WTC11 (cell line): ENCODE results near the gene MYOM1. TPM values are rescaled to one million over a fixed set of nuclear protein-coding genes. Genes with fewer than 3 reads are reported as not detected.

Experiments used
- ATAC-seq: fragments of 200-7000 bp; cut with Tn5 transposase; 2 replicates; pipeline ENCODE4 v1.10.0; 2021; ENCODE audit warnings: mild to moderate bottlenecking, moderate library complexity
- CTCF ChIA-PET: fragments of 300-600 bp; sonication (Branson Sonifier 250); formaldehyde crosslinking; loops from one replicate; lab custom pipeline; 2021; ENCODE audit warnings: antibody characterized with exemption; lab: Charles Lee
- POLR2A ChIA-PET: fragments of 350-600 bp; sonication (Branson Sonifier 250); formaldehyde crosslinking; loops from one replicate; lab custom pipeline; 2021; ENCODE audit warnings: antibody characterized with exemption; lab: Charles Lee
- DNase-seq: peaks from one replicate; pipeline ENCODE4 v3.0.0; 2021; ENCODE audit warnings: low spot score
- H3K27ac Mint-ChIP-seq: 2 replicates; pipeline ENCODE4 v1.8.0; 2021; ENCODE audit warnings: mixed read lengths
- H3K27me3 Mint-ChIP-seq: 2 replicates; pipeline ENCODE4 v1.8.0; 2021; ENCODE audit warnings: low read depth, mild to moderate bottlenecking, moderate library complexity, mixed read lengths
- H3K36me3 Mint-ChIP-seq: 2 replicates; pipeline ENCODE4 v1.8.0; 2021; ENCODE audit warnings: mixed read lengths
- H3K4me1 Mint-ChIP-seq: 2 replicates; pipeline ENCODE4 v1.8.0; 2022; ENCODE audit warnings: mixed read lengths
- H3K4me3 Mint-ChIP-seq: 2 replicates; pipeline ENCODE4 v1.8.0; 2021; ENCODE audit warnings: mild to moderate bottlenecking, moderate library complexity, mixed read lengths
- H3K9me3 Mint-ChIP-seq: 2 replicates; pipeline ENCODE4 v1.8.0; 2021; ENCODE audit warnings: mixed read lengths
- ATF2 ChIP-seq: sonication (generic); formaldehyde crosslinking; IDR thresholded peaks from 2 replicates; pipeline ENCODE4 v1.8.1; 2022; ENCODE audit warnings: low read depth, missing genetic modification reagents, borderline replicate concordance
- ERG ChIP-seq: fragments of 250-450 bp; sonication (Bioruptor Pico); IDR thresholded peaks from 2 replicates; pipeline ENCODE4 v1.8.0; 2021; ENCODE audit warnings: mild to moderate bottlenecking
- KAT7 ChIP-seq: sonication (generic); formaldehyde crosslinking; IDR thresholded peaks from 2 replicates; pipeline ENCODE4 v1.8.1; 2023; ENCODE audit warnings: missing genetic modification reagents, mild to moderate bottlenecking, borderline replicate concordance
- MLX ChIP-seq: sonication (generic); formaldehyde crosslinking; IDR thresholded peaks from 2 replicates; pipeline ENCODE4 v1.8.1; 2023; ENCODE audit warnings: mild to moderate bottlenecking, missing genetic modification reagents, moderate library complexity
- MYBL2 ChIP-seq: sonication (generic); formaldehyde crosslinking; IDR thresholded peaks from 2 replicates; pipeline ENCODE4 v1.8.1; 2023; ENCODE audit warnings: mild to moderate bottlenecking, moderate library complexity, missing genetic modification reagents
- NFYB ChIP-seq: sonication (generic); formaldehyde crosslinking; conservative IDR thresholded peaks from 2 replicates; pipeline ENCODE4 v1.8.0; 2022; ENCODE audit warnings: low read depth, missing genetic modification reagents
- NR3C1 ChIP-seq: sonication (generic); formaldehyde crosslinking; conservative IDR thresholded peaks from 2 replicates; pipeline ENCODE4 v1.8.1; 2023; ENCODE audit warnings: low read depth, mild to moderate bottlenecking, missing genetic modification reagents
- ZNF121 ChIP-seq: sonication (generic); formaldehyde crosslinking; IDR thresholded peaks from 2 replicates; pipeline ENCODE4 v1.8.0; 2023; ENCODE audit warnings: missing genetic modification reagents
- ZNF232 ChIP-seq: sonication (generic); formaldehyde crosslinking; IDR thresholded peaks from 2 replicates; pipeline ENCODE4 v1.8.0; 2022; ENCODE audit warnings: mild to moderate bottlenecking, missing genetic modification reagents
- ZNF671 ChIP-seq: fragments of 250-450 bp; sonication (Bioruptor Pico); IDR thresholded peaks from 2 replicates; pipeline ENCODE4 v1.8.0; 2021; ENCODE audit warnings: mild to moderate bottlenecking
- total RNA-seq: library from RNA; stranded (reverse); gene quantifications from 3 replicates; pipeline ENCODE4 v1.2.3, GENCODE V29; 2021
- TF ChIP-seq, protein P1 (sequence below): fragments of 250-450 bp; sonication (Bioruptor Pico); IDR thresholded peaks from 2 replicates; pipeline ENCODE4 v1.9.0; 2021; ENCODE audit warnings: moderate library complexity, mild to moderate bottlenecking, inconsistent platforms, borderline replicate concordance
- TF ChIP-seq, protein P2 (sequence below): sonication (generic); formaldehyde crosslinking; IDR thresholded peaks from 2 replicates; pipeline ENCODE4 v1.8.1; 2022; ENCODE audit warnings: mild to moderate bottlenecking, moderate library complexity, missing genetic modification reagents
- TF ChIP-seq, protein P3 (sequence below): sonication (generic); formaldehyde crosslinking; IDR thresholded peaks from 2 replicates; pipeline ENCODE4 v1.8.0; 2022; ENCODE audit warnings: missing genetic modification reagents
- TF ChIP-seq, protein P4 (sequence below): sonication (generic); formaldehyde crosslinking; IDR thresholded peaks from 2 replicates; pipeline ENCODE4 v1.8.0; 2023; ENCODE audit warnings: missing genetic modification reagents
- TF ChIP-seq, protein P5 (sequence below): sonication (generic); formaldehyde crosslinking; IDR thresholded peaks from 2 replicates; pipeline ENCODE4 v1.8.1; 2023; ENCODE audit warnings: mild to moderate bottlenecking, missing genetic modification reagents, moderate library complexity

MYOM1 gene
- total RNA-seq, 1 experiment from 2014 or later, result 0.35 TPM

DNA sequence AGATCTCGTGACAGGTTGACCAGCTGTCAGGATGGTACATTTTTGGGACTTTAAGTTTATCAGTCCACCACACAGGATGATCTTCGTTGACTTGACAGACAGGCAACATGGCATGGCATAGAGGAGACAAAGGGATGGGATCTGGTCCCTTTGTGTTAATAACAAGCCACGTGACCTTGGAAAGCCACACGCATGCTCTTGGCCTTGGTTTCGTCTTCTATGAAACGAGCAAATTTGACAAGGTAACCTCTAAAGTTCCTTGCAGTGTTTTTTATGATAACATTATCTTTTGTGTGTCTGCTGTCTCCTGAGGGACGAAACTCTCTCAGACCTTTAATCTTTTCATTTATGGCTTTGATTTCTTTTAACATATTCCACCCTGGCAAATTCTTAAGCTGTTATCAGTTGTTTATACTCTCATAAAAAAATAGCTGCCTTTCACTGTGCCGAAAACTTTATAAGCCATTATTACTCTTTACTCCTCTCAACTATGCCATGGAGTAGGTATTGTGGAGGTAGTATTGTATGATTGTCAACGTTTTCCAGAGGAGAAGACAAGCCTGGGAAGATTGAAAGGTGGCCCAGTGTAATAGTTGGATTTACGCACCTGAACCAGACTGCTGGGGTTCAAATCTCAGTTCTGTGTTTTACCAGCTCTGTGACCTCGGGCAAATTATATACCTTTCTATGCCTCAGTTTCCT is 81.3 kb downstream of the MYOM1 start:
- H3K9me3 Mint-ChIP-seq, result peaks cover 10% of the 10 kb centered on the region
- no peaks in the 10 kb centered on the region; the same call in 1 of the 2 replicates for H3K36me3 Mint-ChIP-seq
- no peaks in the 10 kb centered on the region for H3K27me3 Mint-ChIP-seq
- ChIA-PET POLR2A (no interaction called here), CTCF (interaction anchor here (1.0 to 2.7 kb wide), 2 partner anchors 9 to 13 kb away, joined by 7 to 13 read pairs; no protein-coding TSS in a partner anchor)
- no peaks in the 10 kb centered on the region for H3K4me1 Mint-ChIP-seq
- no peak overlapping the region for H3K4me3 Mint-ChIP-seq
- no peak for TF ChIP-seq NFYB (CRISPR knock-in tag)
- no peak for TF ChIP-seq MYBL2 (CRISPR knock-in tag)
- no peak for TF ChIP-seq MLX (CRISPR knock-in tag)
- TF ChIP-seq, protein P1, sequence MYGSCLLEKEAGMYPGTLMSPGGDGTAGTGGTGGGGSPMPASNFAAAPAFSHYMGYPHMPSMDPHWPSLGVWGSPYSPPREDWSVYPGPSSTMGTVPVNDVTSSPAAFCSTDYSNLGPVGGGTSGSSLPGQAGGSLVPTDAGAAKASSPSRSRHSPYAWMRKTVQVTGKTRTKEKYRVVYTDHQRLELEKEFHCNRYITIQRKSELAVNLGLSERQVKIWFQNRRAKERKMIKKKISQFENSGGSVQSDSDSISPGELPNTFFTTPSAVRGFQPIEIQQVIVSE, result no peak
- TF ChIP-seq, protein P2, sequence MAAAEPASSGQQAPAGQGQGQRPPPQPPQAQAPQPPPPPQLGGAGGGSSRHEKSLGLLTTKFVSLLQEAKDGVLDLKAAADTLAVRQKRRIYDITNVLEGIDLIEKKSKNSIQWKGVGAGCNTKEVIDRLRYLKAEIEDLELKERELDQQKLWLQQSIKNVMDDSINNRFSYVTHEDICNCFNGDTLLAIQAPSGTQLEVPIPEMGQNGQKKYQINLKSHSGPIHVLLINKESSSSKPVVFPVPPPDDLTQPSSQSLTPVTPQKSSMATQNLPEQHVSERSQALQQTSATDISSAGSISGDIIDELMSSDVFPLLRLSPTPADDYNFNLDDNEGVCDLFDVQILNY (CRISPR knock-in tag), result no peak
- TF ChIP-seq ZNF671, result no peak
- TF ChIP-seq ZNF232 (CRISPR knock-in tag), result no peak
- TF ChIP-seq ZNF121 (CRISPR knock-in tag), result no peak
- TF ChIP-seq ERG (CRISPR knock-in tag), result no peak
- no peak for TF ChIP-seq NR3C1 (CRISPR knock-in tag)
- TF ChIP-seq KAT7, result no peak
- TF ChIP-seq, protein P3, sequence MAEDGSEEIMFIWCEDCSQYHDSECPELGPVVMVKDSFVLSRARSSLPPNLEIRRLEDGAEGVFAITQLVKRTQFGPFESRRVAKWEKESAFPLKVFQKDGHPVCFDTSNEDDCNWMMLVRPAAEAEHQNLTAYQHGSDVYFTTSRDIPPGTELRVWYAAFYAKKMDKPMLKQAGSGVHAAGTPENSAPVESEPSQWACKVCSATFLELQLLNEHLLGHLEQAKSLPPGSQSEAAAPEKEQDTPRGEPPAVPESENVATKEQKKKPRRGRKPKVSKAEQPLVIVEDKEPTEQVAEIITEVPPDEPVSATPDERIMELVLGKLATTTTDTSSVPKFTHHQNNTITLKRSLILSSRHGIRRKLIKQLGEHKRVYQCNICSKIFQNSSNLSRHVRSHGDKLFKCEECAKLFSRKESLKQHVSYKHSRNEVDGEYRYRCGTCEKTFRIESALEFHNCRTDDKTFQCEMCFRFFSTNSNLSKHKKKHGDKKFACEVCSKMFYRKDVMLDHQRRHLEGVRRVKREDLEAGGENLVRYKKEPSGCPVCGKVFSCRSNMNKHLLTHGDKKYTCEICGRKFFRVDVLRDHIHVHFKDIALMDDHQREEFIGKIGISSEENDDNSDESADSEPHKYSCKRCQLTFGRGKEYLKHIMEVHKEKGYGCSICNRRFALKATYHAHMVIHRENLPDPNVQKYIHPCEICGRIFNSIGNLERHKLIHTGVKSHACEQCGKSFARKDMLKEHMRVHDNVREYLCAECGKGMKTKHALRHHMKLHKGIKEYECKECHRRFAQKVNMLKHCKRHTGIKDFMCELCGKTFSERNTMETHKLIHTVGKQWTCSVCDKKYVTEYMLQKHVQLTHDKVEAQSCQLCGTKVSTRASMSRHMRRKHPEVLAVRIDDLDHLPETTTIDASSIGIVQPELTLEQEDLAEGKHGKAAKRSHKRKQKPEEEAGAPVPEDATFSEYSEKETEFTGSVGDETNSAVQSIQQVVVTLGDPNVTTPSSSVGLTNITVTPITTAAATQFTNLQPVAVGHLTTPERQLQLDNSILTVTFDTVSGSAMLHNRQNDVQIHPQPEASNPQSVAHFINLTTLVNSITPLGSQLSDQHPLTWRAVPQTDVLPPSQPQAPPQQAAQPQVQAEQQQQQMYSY (CRISPR knock-in tag), result no peak
- TF ChIP-seq, protein P4, sequence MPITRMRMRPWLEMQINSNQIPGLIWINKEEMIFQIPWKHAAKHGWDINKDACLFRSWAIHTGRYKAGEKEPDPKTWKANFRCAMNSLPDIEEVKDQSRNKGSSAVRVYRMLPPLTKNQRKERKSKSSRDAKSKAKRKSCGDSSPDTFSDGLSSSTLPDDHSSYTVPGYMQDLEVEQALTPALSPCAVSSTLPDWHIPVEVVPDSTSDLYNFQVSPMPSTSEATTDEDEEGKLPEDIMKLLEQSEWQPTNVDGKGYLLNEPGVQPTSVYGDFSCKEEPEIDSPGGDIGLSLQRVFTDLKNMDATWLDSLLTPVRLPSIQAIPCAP (CRISPR knock-in tag), result no peak
- TF ChIP-seq, protein P5, sequence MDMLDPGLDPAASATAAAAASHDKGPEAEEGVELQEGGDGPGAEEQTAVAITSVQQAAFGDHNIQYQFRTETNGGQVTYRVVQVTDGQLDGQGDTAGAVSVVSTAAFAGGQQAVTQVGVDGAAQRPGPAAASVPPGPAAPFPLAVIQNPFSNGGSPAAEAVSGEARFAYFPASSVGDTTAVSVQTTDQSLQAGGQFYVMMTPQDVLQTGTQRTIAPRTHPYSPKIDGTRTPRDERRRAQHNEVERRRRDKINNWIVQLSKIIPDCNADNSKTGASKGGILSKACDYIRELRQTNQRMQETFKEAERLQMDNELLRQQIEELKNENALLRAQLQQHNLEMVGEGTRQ (CRISPR knock-in tag), result no peak
- no peak for TF ChIP-seq ATF2 (CRISPR knock-in tag)
- TF ChIP-seq, all 79 proteins: peak for 0
- DNase-seq (no peak), ATAC-seq (no peak)
- H3K27ac Mint-ChIP-seq, result no peak overlapping the region
